GM12892 (cell line): ENCODE results near the gene FBXL19.

ENCODE experiments used
- POLR2A ChIP-seq: IDR thresholded peaks from 2 replicates; pipeline ENCODE4 v1.6.1; 2011; ENCODE audit warnings: low read depth, low read length, control low read depth
- POLR2AphosphoS5 ChIP-seq: IDR thresholded peaks from 2 replicates; pipeline ENCODE4 v1.6.1; 2011; ENCODE audit warnings: low read depth, low read length, control low read depth
- TAF1 ChIP-seq: IDR thresholded peaks from 2 replicates; pipeline ENCODE4 v1.6.1; 2011; ENCODE audit warnings: low read depth, mild to moderate bottlenecking, control low read depth, low read length, borderline replicate concordance

DNA sequence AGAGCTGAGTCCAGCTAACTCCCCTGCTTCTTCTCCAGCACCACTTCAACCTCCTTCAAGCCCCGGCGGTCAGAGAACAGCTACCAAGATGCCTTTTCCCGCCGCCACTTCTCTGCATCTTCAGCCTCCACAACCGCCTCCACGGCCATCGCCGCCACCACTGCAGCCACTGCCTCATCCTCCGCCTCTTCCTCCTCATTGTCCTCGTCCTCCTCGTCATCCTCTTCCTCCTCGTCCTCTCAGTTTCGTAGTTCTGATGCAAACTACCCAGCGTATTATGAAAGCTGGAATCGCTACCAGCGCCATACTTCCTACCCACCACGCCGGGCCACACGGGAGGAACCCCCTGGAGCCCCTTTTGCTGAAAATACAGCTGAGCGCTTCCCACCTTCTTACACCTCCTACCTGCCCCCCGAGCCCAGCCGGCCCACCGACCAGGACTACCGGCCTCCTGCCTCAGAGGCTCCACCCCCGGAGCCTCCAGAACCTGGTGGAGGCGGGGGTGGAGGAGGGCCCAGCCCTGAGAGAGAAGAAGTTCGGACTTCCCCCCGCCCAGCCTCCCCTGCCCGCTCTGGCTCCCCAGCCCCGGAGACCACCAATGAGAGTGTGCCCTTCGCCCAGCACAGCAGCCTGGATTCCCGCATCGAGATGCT, 41.3 kb downstream of the FBXL19 start:
- TF ChIP-seq TAF1 (no peak), POLR2AphosphoS5 (no peak), POLR2A (no peak)
